AG09319 (cell line): Measurements from ENCODE around the gene CMKLR1.

Experiments
- DNase-seq: peaks from one replicate; pipeline ENCODE4 v3.0.0-alpha.2; 2010; ENCODE audit warnings: low read depth; ENCODE audit errors: extremely low read depth
- CTCF ChIP-seq: IDR thresholded peaks from 2 replicates; pipeline ENCODE4 v1.5.1; 2011; ENCODE audit warnings: low read depth, mild to moderate bottlenecking, inconsistent platforms, low read length, moderate library complexity

CMKLR1 gene

GRCh38 chr12:108273217-108273616, 65.9 kb downstream of the CMKLR1 start:
- no peak for TF ChIP-seq CTCF

GRCh38 chr12:108271951-108272872, 66.9 kb downstream of the CMKLR1 start:
- no peak for DNase-seq
- TF ChIP-seq CTCF, result no peak

More at GRCh38 chr12:108273217-108273616, 65.9 kb downstream of the CMKLR1 start:
- DNase-seq, result no peak

GRCh38 chr12:108270849-108271143, 68.3 kb downstream of the CMKLR1 start:
- no peak for TF ChIP-seq CTCF
- DNase-seq, result no peak

GRCh38 chr12:108270035-108270848, 68.9 kb downstream of the CMKLR1 start:
- TF ChIP-seq CTCF, result no peak
- no peak for DNase-seq

- no peak for TF ChIP-seq CTCF
- no peak for DNase-seq
Observed at GRCh38 chr12:108269224-108269623, 69.9 kb downstream of the CMKLR1 start.

GRCh38 chr12:108268397-108268796, 70.7 kb downstream of the CMKLR1 start:
- no peak for DNase-seq
- TF ChIP-seq CTCF, result no peak

- TF ChIP-seq CTCF, result no peak
- no peak for DNase-seq
Observed at GRCh38 chr12:108267450-108267849, 71.7 kb downstream of the CMKLR1 start.
